Measurements from ENCODE around the gene PLCL1.

- no peak for TF ChIP-seq CTCF (IDR thresholded peaks at IDR 0.05; ENCODE audit: low read length)
- no peak for TF ChIP-seq EZH2 (IDR thresholded peaks at IDR 0.05; ENCODE audit: borderline replicate concordance, low read length)
Measured at GRCh38 chr2:197759013-197759412, 45.4 kb upstream of the PLCL1 start.
